Mesothelial cell of epicardium (in vitro differentiated cells): ENCODE results near the gene RBBP4. TPM values are rescaled to one million over a fixed set of nuclear protein-coding genes. Genes with fewer than 3 reads are reported as not detected.

Experiments
- DNase-seq, 2 experiments: peaks; one replicate each; pipeline ENCODE4 v3.0.0; 2021; ENCODE audit warnings: low spot score in 2 of 2; ENCODE audit not compliant: unreplicated experiment in 2 of 2
- H3K27ac Mint-ChIP-seq: 2 replicates; pipeline ENCODE4 v1.8.0; 2021; ENCODE audit warnings: mixed read lengths
- H3K27me3 Mint-ChIP-seq: 2 replicates; pipeline ENCODE4 v1.8.0; 2021; ENCODE audit warnings: low read depth, mixed read lengths
- H3K36me3 Mint-ChIP-seq: 2 replicates; pipeline ENCODE4 v1.8.0; 2021; ENCODE audit warnings: mixed read lengths
- H3K4me1 Mint-ChIP-seq: 2 replicates; pipeline ENCODE4 v1.8.0; 2021; ENCODE audit warnings: mixed read lengths
- H3K4me3 Mint-ChIP-seq: 2 replicates; pipeline ENCODE4 v1.8.0; 2021; ENCODE audit warnings: mild to moderate bottlenecking, moderate library complexity, mixed read lengths
- H3K9me3 Mint-ChIP-seq: 2 replicates; pipeline ENCODE4 v1.8.0; 2021; ENCODE audit warnings: mixed read lengths
- total RNA-seq: library from RNA; stranded (reverse); gene quantifications from 3 replicates; pipeline ENCODE4 v1.2.1, GENCODE V29; 2021
- TF ChIP-seq, protein P1 (sequence below): fragments of 200-600 bp; sonication (generic); IDR thresholded peaks from one replicate; pipeline ENCODE4 v1.5.0; 2021; ENCODE audit warnings: antibody characterized with exemption; ENCODE audit not compliant: unreplicated experiment

Gene RBBP4
- total RNA-seq, 1 donor from 2014 or later, result 388 TPM

DNA sequence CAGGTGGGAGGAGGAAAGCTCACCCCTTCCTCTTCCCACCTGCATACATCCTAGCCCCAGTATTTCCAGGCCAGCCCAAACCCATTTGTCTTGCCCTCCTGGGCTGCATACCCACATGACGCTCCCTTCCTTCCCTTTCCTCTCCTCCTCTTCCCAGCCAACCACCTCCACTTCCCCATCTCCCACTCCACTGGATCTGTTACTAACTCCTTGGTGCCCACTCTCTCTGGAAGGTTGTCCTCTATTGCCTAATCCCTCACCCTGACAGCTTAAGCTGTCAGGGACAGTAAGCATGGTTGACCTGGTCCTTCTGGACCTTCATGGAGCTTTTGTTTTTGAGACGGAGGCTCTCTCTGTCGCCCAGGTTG lies 74.6 kb downstream of the RBBP4 start:
- Mint-ChIP-seq H3K4me3 (no peak overlapping the region), H3K9me3 (no peaks in the 10 kb centered on the region), H3K4me1 (peaks cover 21% of the 10 kb centered on the region), H3K36me3 (no peaks in the 10 kb centered on the region), H3K27ac (peak overlapping the region; percentile 57), H3K27me3 (no peaks in the 10 kb centered on the region)
- TF ChIP-seq, protein P1, sequence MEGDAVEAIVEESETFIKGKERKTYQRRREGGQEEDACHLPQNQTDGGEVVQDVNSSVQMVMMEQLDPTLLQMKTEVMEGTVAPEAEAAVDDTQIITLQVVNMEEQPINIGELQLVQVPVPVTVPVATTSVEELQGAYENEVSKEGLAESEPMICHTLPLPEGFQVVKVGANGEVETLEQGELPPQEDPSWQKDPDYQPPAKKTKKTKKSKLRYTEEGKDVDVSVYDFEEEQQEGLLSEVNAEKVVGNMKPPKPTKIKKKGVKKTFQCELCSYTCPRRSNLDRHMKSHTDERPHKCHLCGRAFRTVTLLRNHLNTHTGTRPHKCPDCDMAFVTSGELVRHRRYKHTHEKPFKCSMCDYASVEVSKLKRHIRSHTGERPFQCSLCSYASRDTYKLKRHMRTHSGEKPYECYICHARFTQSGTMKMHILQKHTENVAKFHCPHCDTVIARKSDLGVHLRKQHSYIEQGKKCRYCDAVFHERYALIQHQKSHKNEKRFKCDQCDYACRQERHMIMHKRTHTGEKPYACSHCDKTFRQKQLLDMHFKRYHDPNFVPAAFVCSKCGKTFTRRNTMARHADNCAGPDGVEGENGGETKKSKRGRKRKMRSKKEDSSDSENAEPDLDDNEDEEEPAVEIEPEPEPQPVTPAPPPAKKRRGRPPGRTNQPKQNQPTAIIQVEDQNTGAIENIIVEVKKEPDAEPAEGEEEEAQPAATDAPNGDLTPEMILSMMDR, result no peak
- no peak for DNase-seq

DNA sequence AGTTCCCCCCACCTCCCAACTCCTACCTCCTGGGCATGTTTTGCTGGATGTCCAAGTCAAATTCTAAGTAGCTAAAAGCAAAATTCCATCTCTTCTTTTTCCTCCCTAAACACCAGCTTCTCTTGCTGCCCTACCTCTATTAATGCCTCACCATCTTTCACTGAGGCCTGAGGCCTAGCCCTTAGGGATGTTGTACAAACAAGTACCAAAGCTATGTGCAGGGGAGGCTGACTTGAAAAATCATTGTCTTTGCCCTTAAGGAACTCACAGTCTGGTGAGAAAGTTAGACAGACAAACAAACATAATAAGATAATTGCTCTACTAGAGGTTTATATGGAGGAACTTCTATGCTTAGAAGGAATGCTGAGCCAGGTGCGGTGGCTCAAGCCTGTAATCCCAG lies 76.9 kb downstream of the RBBP4 start:
- TF ChIP-seq, protein P1, result no peak
- Mint-ChIP-seq H3K4me1 (peaks cover 18% of the 10 kb centered on the region), H3K9me3 (no peaks in the 10 kb centered on the region), H3K4me3 (no peak overlapping the region), H3K27me3 (no peaks in the 10 kb centered on the region), H3K36me3 (no peaks in the 10 kb centered on the region), H3K27ac (no peak overlapping the region)
- no peak for DNase-seq

DNA sequence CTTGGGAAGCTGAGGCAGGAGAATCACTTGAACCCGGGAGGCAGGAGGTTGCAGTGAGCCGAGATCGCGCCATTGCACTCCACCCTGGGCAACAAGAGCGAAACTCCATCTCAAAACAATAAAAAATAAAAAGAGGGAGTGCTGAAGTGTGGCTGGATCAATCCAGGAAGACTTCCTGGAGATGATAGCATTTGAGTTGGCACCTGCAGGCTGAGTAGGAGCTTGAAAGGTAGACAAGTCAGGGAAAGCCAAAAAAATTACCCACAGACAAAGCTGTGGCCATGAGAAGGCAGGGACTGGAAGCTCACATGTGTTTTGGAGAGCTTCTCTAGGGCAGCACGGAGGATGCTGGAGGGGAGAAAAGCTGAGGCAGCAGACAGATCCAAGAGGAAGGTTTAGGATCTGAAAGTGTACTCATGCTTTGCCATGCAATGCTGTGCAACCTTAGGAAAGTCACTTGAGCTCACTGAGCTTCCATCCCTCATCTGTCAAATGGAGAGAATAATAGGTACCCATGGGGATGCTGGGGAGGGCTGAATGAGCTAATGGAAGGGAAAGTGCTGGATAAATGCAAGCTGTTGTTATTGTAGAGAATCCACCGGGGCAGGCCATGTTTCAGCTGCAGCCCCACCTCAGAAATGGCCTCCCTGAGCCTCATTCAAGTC lies 77.5 kb downstream of the RBBP4 start:
- Mint-ChIP-seq H3K27ac (no peak overlapping the region), H3K27me3 (no peaks in the 10 kb centered on the region), H3K9me3 (no peaks in the 10 kb centered on the region), H3K4me1 (peaks cover 18% of the 10 kb centered on the region), H3K4me3 (no peak overlapping the region), H3K36me3 (no peaks in the 10 kb centered on the region)
- no peak for DNase-seq
- TF ChIP-seq, protein P1, result no peak

DNA sequence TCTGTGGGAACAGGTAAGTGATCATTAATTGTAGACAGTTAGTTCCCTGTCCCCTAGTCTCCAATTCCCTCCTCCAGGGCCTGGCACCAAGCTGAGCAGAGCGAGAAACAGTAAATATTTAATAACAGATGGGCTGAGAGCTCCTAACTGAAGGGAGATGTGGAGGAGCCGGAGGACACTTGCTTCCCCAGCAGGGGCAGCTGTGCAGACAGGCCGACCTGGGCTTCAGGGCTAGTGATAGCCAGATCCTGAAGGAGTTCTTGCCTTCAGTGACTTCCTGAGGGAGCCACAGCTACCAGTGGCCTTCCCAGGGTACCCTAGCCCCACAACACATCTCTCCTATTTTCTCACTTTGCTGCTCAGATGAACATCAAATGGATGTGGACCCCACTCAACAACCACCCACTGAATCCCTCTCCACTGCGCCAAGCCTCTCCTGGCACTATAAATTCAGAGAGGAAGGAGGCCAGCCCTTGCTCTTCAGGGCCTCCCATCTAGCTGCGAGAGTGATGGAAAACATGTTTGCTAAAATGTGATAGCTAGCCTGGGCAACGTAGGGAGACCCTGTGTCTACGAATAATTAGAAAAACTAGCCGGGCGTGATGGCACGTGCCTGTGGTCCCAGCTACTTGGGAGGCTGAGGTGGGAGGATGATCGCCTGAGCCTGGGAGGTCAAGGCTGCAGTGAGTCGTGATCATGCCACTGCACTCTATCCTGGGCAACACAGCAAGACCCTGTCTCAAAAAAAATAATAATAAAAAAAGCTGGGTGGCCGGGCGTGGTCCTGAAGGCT lies 78.4 kb downstream of the RBBP4 start:
- Mint-ChIP-seq H3K4me1 (peaks cover 24% of the 10 kb centered on the region), H3K9me3 (no peaks in the 10 kb centered on the region), H3K36me3 (no peaks in the 10 kb centered on the region), H3K27ac (no peak overlapping the region), H3K27me3 (no peaks in the 10 kb centered on the region), H3K4me3 (no peak overlapping the region)
- TF ChIP-seq, protein P1, result no peak
- no peak for DNase-seq

DNA sequence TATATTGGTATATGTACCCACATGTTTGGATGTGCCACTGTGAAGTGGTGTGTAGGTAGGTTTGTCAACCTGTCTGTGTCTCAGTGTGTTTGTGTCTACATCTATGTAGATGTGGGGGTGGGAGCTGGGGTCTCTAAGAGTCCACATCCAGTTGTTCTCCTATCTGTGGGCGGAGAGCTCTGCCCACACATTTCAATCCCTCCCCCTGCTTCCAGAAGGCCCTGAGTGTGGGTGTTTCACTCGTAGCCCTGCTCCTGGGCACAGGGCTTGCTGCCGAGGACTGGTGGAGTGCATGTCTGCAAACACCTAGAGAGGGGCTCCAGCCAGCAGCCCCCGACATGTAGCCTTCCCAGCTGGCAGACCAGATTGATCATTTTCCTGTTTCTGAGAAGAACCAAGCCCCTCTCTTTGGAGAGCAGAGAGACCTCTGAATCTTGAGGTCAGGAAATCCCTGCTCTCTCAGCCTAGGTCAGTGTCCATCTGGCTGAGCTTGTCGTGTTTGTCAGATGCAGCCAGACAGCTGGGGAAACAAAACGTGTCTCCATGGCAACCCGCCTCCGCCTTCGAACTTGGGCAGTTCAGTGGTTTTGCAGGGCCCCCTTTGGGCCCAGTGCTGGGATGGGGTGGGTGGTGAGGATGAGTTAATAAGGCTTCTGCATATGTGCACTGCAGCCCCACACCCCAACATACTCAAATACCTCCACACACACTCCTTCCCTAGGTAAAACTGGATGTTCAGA lies 82.7 kb downstream of the RBBP4 start:
- Mint-ChIP-seq H3K9me3 (no peaks in the 10 kb centered on the region), H3K27ac (no peak overlapping the region), H3K36me3 (no peaks in the 10 kb centered on the region), H3K27me3 (no peaks in the 10 kb centered on the region), H3K4me3 (no peak overlapping the region), H3K4me1 (peaks cover 19% of the 10 kb centered on the region)
- DNase-seq, result no peak
- TF ChIP-seq, protein P1, result no peak

Other genes starting within 250 kb of the RBBP4 start
- 3.4 to 3.6 TPM (median 3.5 TPM) in 3 replicates for gene ZBTB8B, start 186.1 kb upstream of the RBBP4 start, total RNA-seq
- gene ZBTB8A, start 111.8 kb upstream of the RBBP4 start, total RNA-seq, result 14.8 to 16.2 TPM (median 14.9 TPM) in 3 replicates
- gene ZBTB8OS, start 658 bp upstream of the RBBP4 start, total RNA-seq, result 37.8 to 41.3 TPM (median 39.3 TPM) in 3 replicates
- 3.9 to 4.5 TPM (median 4.0 TPM) in 3 replicates for gene SYNC, start 51.6 kb downstream of the RBBP4 start, total RNA-seq
- 101 to 105 TPM (median 101 TPM) in 3 replicates for gene YARS1, start 166.2 kb downstream of the RBBP4 start, total RNA-seq
- 61.8 to 66.8 TPM (median 62.1 TPM) in 3 replicates for gene S100PBP, start 166.4 kb downstream of the RBBP4 start, total RNA-seq
- gene FNDC5, start 219.7 kb downstream of the RBBP4 start, total RNA-seq, result 162 to 165 TPM (median 164 TPM) in 3 replicates
- gene HPCA, start 235.3 kb downstream of the RBBP4 start, total RNA-seq, result 2.3 to 2.9 TPM (median 2.9 TPM) in 3 replicates